GM18519 (cell line): ENCODE measurements around the gene RMDN3.

Experiments used
- ATAC-seq: cut with Tn5 transposase; IDR thresholded peaks from one replicate; pipeline ENCODE4 v1.9.1; 2021; ENCODE audit warnings: mild to moderate bottlenecking, moderate library complexity; ENCODE audit not compliant: unreplicated experiment, low FRiP score

Gene RMDN3

GRCh38 chr15:40750885-40751284 lies 4.2 kb downstream of the RMDN3 start:
- ATAC-seq = no peak

- ATAC-seq = no peak
Observed at GRCh38 chr15:40749151-40749630, 5.9 kb downstream of the RMDN3 start.

GRCh38 chr15:40747685-40748631 lies 7.1 kb downstream of the RMDN3 start:
- no peak for ATAC-seq

- no peak for ATAC-seq
Observed at GRCh38 chr15:40746916-40747418, 8.1 kb downstream of the RMDN3 start.

GRCh38 chr15:40744815-40745152 lies 10.3 kb downstream of the RMDN3 start:
- ATAC-seq = no peak

- ATAC-seq = no peak
Observed at GRCh38 chr15:40743921-40744814, 10.9 kb downstream of the RMDN3 start.

GRCh38 chr15:40743485-40743901 lies 11.6 kb downstream of the RMDN3 start:
- no peak for ATAC-seq

- no peak for ATAC-seq
Observed at GRCh38 chr15:40739854-40740253, 15.2 kb downstream of the RMDN3 start.

- ATAC-seq = no peak
Observed at GRCh38 chr15:40739047-40739446, 16.0 kb downstream of the RMDN3 start.

- no peak for ATAC-seq
Observed at GRCh38 chr15:40737048-40737447, 18.0 kb downstream of the RMDN3 start.

GRCh38 chr15:40736575-40736974 lies 18.5 kb downstream of the RMDN3 start:
- ATAC-seq = no peak

GRCh38 chr15:40731034-40731433 lies 24.0 kb downstream of the RMDN3 start:
- ATAC-seq = no peak

- no peak for ATAC-seq
Observed at GRCh38 chr15:40723919-40724318, 31.1 kb downstream of the RMDN3 start.

- ATAC-seq = no peak
Observed at GRCh38 chr15:40722934-40723333, 32.1 kb downstream of the RMDN3 start.

- ATAC-seq = no peak
Observed at GRCh38 chr15:40722354-40722753, 32.7 kb downstream of the RMDN3 start.

- no peak for ATAC-seq
Observed at GRCh38 chr15:40721701-40722100, 33.4 kb downstream of the RMDN3 start.

GRCh38 chr15:40716165-40716564 lies 38.9 kb downstream of the RMDN3 start:
- ATAC-seq = no peak

- ATAC-seq = no peak
Observed at GRCh38 chr15:40714144-40714543, 40.9 kb downstream of the RMDN3 start.

GRCh38 chr15:40706121-40706520 lies 48.9 kb downstream of the RMDN3 start:
- no peak for ATAC-seq

- no peak for ATAC-seq
Observed at GRCh38 chr15:40702077-40702476, 53.0 kb downstream of the RMDN3 start.

GRCh38 chr15:40697916-40698315 lies 57.1 kb downstream of the RMDN3 start:
- ATAC-seq = no peak
